SK-N-MC (cell line): Measurements from ENCODE around the gene SIX2.

ENCODE experiments used
- EZH2 ChIP-seq: fragments of 200-600 bp; sonication (generic); IDR thresholded peaks from one replicate; pipeline ENCODE4 v1.6.1; 2017; ENCODE audit warnings: antibody characterized with exemption
- POLR2AphosphoS5 ChIP-seq: IDR thresholded peaks from 2 replicates; pipeline ENCODE4 v1.6.1; 2012; ENCODE audit warnings: mild to moderate bottlenecking, low read depth, low read length, borderline replicate concordance

DNA sequence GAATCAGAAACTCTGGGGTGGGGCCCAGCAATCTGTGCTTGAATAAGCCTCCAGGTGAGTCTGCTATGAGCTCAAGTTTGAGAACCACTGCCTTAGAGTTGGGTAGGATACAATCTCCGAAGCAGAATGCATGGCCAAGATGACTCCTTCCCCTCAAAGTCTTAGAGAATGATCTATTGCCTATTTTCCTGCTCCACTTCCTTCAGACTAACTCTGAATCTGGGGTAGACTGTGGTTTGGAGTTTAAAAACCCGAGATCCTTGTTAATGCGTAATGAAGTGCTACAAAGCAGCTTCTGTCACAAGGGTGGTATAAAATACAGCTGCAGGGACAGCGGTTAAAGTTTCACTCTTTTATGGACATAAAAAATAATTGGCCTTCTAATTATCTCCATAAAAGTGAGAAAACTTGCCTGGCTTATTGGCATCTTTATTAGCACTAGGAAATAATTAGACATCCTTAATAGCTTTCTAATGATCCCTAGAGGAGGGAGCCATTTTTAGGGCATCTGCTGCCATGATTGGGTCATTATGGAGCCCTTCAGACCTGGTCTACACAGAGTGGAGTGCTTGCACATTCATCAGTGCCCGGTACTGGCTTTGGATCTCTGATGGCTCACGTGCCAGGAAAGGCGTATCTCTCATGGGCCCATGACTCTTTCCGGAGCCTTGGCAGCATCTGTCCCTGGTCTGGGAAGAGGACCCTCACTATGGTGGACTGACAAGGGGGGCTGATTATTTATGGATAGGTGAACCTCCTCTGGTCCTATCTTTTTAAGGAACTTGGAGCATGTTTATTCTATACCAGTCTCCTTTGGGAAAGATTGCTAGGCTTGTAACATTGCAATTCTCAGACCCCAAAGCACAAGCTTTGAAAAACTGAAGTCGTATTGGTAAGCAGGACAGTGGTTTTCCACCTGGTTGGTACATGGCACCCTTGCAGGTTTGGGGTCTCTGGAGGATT lies 28.2 kb downstream of the SIX2 start:
- TF ChIP-seq EZH2, result no peak
- TF ChIP-seq POLR2AphosphoS5, result no peak
